WERI-Rb-1 (cell line): ENCODE results near the gene LEMD2.

Experiments used
- DNase-seq: peaks from one replicate; pipeline ENCODE4 v3.0.0-alpha.2; 2020
- H3K27ac ChIP-seq: fragments of 250-450 bp; sonication (Bioruptor Pico); 2 replicates; pipeline ENCODE4 v1.5.1; 2020; ENCODE audit warnings: mild to moderate bottlenecking, moderate library complexity
- H3K27me3 ChIP-seq: fragments of 250-450 bp; sonication (Bioruptor Pico); 2 replicates; pipeline ENCODE4 v1.5.1; 2021; ENCODE audit warnings: mild to moderate bottlenecking, low read depth, moderate library complexity; ENCODE audit not compliant: insufficient read depth, severe bottlenecking
- H3K36me3 ChIP-seq: fragments of 250-450 bp; sonication (Bioruptor Pico); 2 replicates; pipeline ENCODE4 v1.5.1; 2020; ENCODE audit warnings: mild to moderate bottlenecking, moderate library complexity
- H3K4me3 ChIP-seq: 2 replicates; pipeline ENCODE4 v1.5.1; 2011; ENCODE audit warnings: low read depth, mild to moderate bottlenecking, control low read depth, low read length
- H3K9me3 ChIP-seq: fragments of 250-450 bp; sonication (Bioruptor Pico); 2 replicates; pipeline ENCODE4 v1.5.1; 2021; ENCODE audit warnings: mild to moderate bottlenecking, moderate library complexity; ENCODE audit not compliant: severe bottlenecking
- CTCF ChIP-seq: IDR thresholded peaks from 2 replicates; pipeline ENCODE4 v1.5.1; 2011; ENCODE audit warnings: low read depth, mild to moderate bottlenecking, control low read depth, inconsistent platforms, low read length

The LEMD2 gene

GRCh38 chr6:33727932-33728331 is 61.0 kb downstream of the LEMD2 start:
- H3K27ac ChIP-seq, result no peak overlapping the region
- DNase-seq, result no peak
- no peaks in the 10 kb centered on the region for H3K9me3 ChIP-seq
- no peak for TF ChIP-seq CTCF
- H3K36me3 ChIP-seq, result no peaks in the 10 kb centered on the region
- H3K27me3 ChIP-seq, result no peaks in the 10 kb centered on the region
- H3K4me3 ChIP-seq, result no peak overlapping the region

DNA sequence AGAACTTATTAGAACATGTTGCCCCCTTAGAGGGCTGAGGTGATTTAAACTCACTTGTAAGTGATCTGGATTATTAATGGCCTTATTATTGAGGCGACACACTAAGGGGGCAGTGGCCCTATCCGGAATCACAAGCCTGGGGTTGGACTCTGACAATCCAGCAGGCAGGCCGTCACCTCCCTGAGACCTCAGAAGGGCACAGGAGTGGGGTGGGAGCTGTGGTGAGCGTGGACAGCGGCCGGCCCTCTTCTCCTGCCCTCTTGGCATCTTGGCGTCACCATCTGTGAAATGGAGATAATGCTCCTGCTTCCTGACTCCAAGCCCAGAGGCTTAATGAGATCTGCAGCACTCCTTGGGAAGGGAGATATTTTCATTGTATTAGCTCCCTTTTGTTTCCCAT is 61.8 kb downstream of the LEMD2 start:
- Histone ChIP-seq H3K9me3 (no peaks in the 10 kb centered on the region), H3K27ac (no peak overlapping the region), H3K4me3 (no peak overlapping the region), H3K36me3 (no peaks in the 10 kb centered on the region), H3K27me3 (no peaks in the 10 kb centered on the region)
- no peak for DNase-seq
- no peak for TF ChIP-seq CTCF

DNA sequence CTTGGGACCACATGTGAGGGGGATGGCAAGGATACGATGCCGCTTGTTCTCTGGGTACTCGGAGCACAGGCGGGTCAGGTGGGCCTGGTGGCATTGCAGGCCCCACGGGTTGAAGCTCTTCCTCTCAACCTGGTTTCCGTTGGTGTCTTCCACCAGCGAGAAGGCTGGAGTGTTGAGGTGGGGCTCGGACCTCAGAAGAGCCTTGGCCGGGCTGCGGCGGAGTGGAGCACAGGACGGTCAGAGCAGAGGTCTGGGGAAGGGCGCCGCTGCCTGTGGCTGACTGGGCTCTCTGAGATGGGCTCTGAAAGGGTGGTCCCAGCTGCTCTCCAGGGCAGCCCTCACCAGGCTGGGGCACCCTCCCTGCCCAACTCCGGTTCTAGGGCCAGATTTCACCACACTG is 62.2 kb downstream of the LEMD2 start:
- Histone ChIP-seq H3K9me3 (no peaks in the 10 kb centered on the region), H3K27me3 (no peaks in the 10 kb centered on the region), H3K36me3 (no peaks in the 10 kb centered on the region), H3K27ac (no peak overlapping the region), H3K4me3 (no peak overlapping the region)
- DNase-seq, result no peak
- no peak for TF ChIP-seq CTCF

DNA sequence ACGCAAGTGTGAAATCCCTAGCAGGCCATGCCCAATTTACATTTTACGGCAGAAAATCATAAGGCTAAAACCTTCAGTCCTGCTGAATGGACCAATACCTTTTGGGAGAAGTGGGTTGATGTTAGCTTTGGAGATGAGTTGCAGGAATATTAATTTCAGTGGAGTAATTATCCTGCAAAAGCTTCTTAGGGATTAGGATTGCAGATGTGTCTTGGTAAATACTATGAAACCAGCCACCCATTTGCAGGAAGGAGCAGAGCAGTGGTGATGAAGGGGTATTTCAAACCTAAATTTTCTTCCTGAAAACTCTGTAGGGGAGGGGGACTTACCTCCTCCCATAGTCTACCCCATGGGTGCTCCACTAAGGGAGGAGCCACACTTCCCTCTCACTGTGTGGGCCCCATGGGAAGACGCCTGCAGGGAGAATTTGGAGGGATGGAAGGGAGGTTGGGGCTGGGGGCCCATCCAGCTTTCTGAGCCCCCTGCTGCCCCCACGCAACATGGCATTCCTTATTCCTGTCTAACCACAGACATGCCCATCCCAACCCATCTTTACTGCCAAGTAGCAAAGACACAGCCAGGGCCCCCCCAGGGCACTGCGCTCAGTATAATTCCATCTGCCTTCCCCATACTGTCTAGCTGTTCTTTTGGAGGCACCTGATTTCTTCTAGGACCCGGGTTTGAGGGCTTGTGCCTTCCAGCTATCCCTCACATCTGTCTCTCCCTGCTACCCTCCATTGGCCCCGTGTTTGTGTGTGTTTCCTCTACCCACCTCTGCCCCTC is 62.8 kb downstream of the LEMD2 start:
- H3K27me3 ChIP-seq, result no peaks in the 10 kb centered on the region
- DNase-seq, result no peak
- no peak for TF ChIP-seq CTCF
- H3K36me3 ChIP-seq, result no peaks in the 10 kb centered on the region
- no peaks in the 10 kb centered on the region for H3K9me3 ChIP-seq
- H3K4me3 ChIP-seq, result no peak overlapping the region
- no peak overlapping the region for H3K27ac ChIP-seq

GRCh38 chr6:33725222-33725621 is 63.7 kb downstream of the LEMD2 start:
- Histone ChIP-seq H3K9me3 (no peaks in the 10 kb centered on the region), H3K36me3 (no peaks in the 10 kb centered on the region), H3K4me3 (no peak overlapping the region)

More at GRCh38 chr6:33725222-33725621, 63.7 kb downstream of the LEMD2 start:
- no peak for DNase-seq
- no peak for TF ChIP-seq CTCF
- no peaks in the 10 kb centered on the region for H3K27me3 ChIP-seq
- no peak overlapping the region for H3K27ac ChIP-seq
